HG02938 (cell line): Measurements from ENCODE around the gene ELAC2.

Experiments used
- ATAC-seq: cut with Tn5 transposase; IDR thresholded peaks from one replicate; pipeline ENCODE4 v1.9.1; 2021; ENCODE audit warnings: mild to moderate bottlenecking, moderate library complexity; ENCODE audit not compliant: unreplicated experiment

Gene ELAC2

GRCh38 chr17:12958786-12959185 is 59.0 kb downstream of the ELAC2 start:
- ATAC-seq = no peak

- no peak for ATAC-seq
Observed at GRCh38 chr17:12955521-12955920, 62.3 kb downstream of the ELAC2 start.

GRCh38 chr17:12953156-12953555 is 64.7 kb downstream of the ELAC2 start:
- ATAC-seq = no peak

DNA sequence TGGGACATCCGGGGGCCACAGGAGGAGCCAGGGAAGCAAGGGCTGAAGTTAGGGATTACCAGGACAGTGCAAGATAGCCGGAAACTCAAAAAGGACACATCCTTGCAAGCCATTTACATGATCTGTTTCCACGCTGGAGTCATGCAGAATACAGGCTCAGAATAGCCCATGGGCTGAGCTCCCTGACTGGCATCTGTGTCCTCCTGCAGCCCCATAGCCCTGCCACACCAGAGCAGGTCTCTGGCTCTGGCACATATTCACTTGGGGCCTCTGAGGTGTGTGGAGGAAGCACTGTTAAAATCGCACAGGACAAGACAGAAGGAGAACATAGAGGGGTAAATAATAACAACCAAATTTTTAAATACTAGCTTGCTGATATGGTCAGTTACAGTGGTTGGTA is 65.8 kb downstream of the ELAC2 start:
- ATAC-seq = no peak

DNA sequence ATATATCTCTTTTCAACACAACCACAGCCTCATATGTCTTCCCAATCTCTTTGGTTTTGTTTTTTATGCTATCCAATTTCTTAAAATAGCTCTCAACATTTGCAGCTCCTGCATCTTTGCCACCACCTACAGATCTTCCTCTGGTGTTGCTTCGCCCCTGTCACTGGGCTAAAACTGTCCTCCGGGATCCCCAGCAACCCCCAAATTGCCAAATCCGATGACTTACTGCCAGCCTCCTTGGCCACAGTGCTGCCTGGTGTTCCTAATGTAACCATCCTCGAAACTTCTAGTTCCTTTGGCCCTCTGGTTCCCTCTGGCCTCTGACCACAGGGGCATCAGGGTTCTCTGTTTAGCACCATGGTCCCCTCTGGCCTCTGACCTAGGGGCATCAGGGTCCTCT is 70.8 kb downstream of the ELAC2 start:
- no peak for ATAC-seq
